GM12874 (cell line): Measurements from ENCODE around the gene TMEM208.

Experiments used
- CTCF ChIP-seq: IDR thresholded peaks from 2 replicates; pipeline ENCODE4 v1.5.1; 2011; ENCODE audit warnings: low read depth, mild to moderate bottlenecking, control low read depth, low read length, moderate library complexity; ENCODE audit not compliant: insufficient read depth

TMEM208 gene

GRCh38 chr16:67213197-67214019 lies 13.5 kb upstream of the TMEM208 start:
- TF ChIP-seq CTCF: no peak

DNA sequence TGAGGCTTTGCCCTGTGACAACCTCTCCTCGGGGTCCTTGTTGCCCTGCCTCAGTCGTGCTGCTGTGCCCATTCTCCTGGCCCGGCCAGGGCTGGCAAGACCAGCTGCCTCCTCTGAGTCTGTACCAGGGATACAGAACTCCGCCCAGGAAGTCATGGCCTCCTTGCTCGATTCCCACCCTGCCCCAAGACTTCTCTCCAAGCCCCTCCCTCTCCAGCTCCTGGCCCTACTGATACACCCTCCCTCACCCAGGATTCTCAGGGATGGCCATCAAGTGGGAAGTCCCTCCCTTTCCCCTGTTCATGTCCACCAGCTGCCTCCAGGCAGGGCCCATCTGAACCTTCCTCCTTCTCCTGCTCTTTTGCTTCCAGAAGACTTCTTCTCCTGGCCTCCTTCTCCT lies 11.2 kb upstream of the TMEM208 start:
- no peak for TF ChIP-seq CTCF

DNA sequence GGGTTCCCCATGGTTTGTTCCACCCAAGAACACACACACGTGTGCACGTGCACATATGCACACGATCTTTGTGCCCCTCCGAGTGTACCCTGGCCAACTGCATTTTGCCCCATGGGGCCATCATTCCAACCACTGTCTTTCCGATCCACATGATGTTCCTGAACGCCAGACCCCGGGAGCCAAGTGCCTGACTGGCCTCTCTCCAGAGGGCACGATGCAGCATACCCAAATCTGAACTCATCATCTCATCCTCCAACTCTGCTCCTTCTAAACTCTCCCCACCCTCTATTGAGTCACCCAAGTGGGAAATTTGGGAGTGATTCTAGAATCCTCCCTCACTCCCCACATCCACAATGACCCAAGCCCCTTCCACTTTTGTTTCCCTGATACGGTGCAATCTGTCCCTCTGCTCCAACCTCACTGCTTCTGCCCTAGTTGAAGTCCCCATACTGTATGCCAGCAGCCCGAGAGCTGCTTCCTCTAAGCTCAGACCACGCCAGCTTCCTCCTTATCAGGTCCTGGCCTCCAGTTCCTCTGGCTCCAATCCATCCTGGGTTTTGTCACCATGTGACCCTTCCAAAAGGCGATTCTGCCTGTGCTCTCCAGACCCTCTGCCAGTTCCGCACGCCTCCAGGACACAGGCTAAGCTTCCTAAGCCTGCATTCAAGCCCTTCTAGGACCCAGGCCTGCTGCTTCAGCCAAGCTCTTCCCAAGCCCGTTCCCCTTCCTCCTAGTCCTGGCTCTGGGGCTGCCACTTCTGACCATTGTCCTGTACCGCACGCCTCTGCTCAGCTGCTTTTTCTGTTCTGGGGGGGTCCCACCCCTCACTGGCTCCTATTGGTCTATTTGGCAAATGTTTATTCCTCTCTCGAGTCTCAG lies 10.1 kb upstream of the TMEM208 start:
- no peak for TF ChIP-seq CTCF

GRCh38 chr16:67223992-67224391 lies 2.9 kb upstream of the TMEM208 start:
- no peak for TF ChIP-seq CTCF

GRCh38 chr16:67226295-67226803 lies 581 bp upstream of the TMEM208 start:
- no peak for TF ChIP-seq CTCF

- TF ChIP-seq CTCF: no peak
Observed at GRCh38 chr16:67227567-67227921, 614 bp downstream of the TMEM208 start.

GRCh38 chr16:67228034-67228785 lies 1.3 kb downstream of the TMEM208 start:
- no peak for TF ChIP-seq CTCF
